GM10266 (cell line): ENCODE data around the gene ATP6V1E1.

Experiments used
- DNase-seq: peaks from one replicate; pipeline ENCODE4 v3.0.0; 2012; ENCODE audit errors: extremely low spot score
- TF ChIP-seq, protein P1 (sequence below): IDR thresholded peaks from 2 replicates; pipeline ENCODE4 v1.5.1; 2012; ENCODE audit warnings: mild to moderate bottlenecking, low read depth; ENCODE audit not compliant: control insufficient read depth, insufficient read depth; ENCODE audit errors: missing control alignments

The ATP6V1E1 gene

DNA sequence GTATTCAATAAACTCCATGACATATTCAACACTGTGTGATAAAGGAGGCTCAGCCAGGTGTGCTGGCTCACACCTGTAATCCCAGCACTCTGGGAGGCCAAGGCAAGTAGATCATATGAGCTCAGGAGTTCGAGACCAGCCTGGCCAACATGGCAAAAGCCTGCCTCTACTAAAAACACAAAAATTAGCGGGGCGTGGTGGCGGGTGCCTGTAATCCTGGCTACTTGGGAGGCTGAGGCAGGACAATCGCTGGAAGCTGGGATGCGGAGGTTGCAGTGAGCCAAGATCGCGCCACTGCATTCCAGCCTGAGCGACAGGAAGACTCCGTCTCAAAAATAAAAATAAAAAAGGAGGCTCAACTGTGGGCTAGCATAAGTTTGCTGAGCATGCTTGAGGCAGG is 69.4 kb downstream of the ATP6V1E1 start:
- DNase-seq: no peak
- TF ChIP-seq, protein P1, sequence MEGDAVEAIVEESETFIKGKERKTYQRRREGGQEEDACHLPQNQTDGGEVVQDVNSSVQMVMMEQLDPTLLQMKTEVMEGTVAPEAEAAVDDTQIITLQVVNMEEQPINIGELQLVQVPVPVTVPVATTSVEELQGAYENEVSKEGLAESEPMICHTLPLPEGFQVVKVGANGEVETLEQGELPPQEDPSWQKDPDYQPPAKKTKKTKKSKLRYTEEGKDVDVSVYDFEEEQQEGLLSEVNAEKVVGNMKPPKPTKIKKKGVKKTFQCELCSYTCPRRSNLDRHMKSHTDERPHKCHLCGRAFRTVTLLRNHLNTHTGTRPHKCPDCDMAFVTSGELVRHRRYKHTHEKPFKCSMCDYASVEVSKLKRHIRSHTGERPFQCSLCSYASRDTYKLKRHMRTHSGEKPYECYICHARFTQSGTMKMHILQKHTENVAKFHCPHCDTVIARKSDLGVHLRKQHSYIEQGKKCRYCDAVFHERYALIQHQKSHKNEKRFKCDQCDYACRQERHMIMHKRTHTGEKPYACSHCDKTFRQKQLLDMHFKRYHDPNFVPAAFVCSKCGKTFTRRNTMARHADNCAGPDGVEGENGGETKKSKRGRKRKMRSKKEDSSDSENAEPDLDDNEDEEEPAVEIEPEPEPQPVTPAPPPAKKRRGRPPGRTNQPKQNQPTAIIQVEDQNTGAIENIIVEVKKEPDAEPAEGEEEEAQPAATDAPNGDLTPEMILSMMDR: no peak

DNA sequence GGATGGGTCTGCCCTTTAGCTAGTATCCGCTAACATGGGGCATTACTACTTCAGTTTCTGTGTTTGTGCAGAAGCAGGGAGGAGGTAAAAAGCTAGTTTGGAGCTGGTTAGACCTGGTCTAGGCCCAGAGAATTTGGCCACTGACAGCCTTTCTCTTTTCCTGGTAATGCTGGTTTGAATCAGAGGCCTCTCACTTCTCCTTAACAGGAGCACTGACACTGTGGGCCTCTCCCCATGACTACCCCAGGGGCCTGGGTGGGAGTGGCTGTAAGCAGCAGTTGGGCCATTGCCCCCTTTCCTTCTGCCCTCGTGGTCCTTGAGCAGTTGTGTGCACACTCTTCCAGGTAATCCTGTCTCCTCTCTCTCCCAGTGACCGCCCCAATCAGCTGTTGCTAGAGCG is 73.7 kb downstream of the ATP6V1E1 start:
- DNase-seq: no peak
- TF ChIP-seq, protein P1: no peak

DNA sequence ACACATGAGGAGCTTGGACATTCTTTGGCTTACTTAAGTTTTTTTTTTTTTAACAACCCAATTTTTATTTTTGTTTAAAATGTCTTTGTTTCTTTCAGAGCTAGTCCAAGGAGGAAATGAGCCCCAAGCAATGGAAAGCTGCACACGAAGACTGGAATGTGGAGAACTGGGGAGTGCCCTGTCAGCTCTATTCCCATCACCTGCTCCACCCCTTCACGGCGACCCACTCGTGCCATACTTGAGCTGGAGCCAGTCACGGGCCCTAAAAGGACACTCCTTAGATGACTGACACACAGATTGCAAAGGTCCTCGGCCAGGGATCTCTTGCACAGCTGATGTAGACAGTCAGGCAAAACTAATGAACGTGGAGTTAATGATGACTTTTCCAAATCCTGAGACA is 75.8 kb downstream of the ATP6V1E1 start:
- TF ChIP-seq, protein P1: no peak
- no peak for DNase-seq

- TF ChIP-seq, protein P1: no peak
- DNase-seq: no peak
These were observed 78.9 kb downstream of the ATP6V1E1 start for GRCh38 chr22:17549655-17550054.

GRCh38 chr22:17549183-17549582 is 79.4 kb downstream of the ATP6V1E1 start:
- no peak for DNase-seq
- TF ChIP-seq, protein P1: no peak

DNA sequence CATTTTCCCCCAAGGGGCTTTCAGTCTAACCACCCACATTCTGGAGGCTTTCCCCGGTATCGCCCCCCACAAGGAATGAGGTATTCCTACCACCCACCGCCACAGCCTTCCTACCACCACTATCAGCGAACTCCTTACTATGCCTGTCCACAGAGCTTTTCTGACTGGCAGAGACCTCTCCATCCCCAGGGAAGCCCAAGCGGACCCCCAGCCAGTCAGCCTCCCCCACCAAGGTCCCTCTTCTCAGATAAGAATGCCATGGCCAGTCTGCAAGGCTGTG is 79.9 kb downstream of the ATP6V1E1 start:
- no peak for DNase-seq
- TF ChIP-seq, protein P1: no peak

GRCh38 chr22:17548010-17548755 is 80.4 kb downstream of the ATP6V1E1 start:
- no peak for DNase-seq
- TF ChIP-seq, protein P1: no peak
